Thyroid gland (tissue), 4 donors: Measurements from ENCODE around the gene KLHL17.

ENCODE experiments used
- CTCF ChIP-seq, 6 experiments: fragments of 200-600 bp in 3 of 6; fragments of 450-650 bp in 3 of 6; sonication (generic) in 3 of 6; IDR thresholded peaks; one replicate each; pipeline ENCODE4 v1.5.1; 2016 to 2019; ENCODE audit warnings: antibody characterized with exemption in 6 of 6, mild to moderate bottlenecking in 2 of 6, inconsistent platforms in 1 of 6, moderate library complexity in 1 of 6
- POLR2A ChIP-seq, 2 donors: fragments of 450-650 bp; IDR thresholded peaks; one replicate each; pipeline ENCODE4 v1.6.1; 2017; ENCODE audit warnings: antibody characterized with exemption in 2 of 2, mild to moderate bottlenecking in 2 of 2, moderate library complexity in 1 of 2

- TF ChIP-seq CTCF (IDR thresholded peaks at IDR 0.05) (peak in 2 of 6 experiments; percentile 9 to 20), POLR2A (IDR thresholded peaks at IDR 0.05) (no peak)
Observed at GRCh38 chr1:1014799-1015681, 54.7 kb downstream of the KLHL17 start.
